Posterior vena cava (tissue), 2 donors: ENCODE measurements around the gene CSTF2T. TPM values are rescaled to one million over a fixed set of nuclear protein-coding genes. Genes with fewer than 3 reads are reported as not detected.

Source experiments
- DNase-seq: peaks from one replicate; pipeline ENCODE4 v3.0.0-alpha.2; 2020; ENCODE audit warnings: low spot score
- intact Hi-C, 2 donors: fragments of 100-400 bp; cut with DNase I; formaldehyde crosslinking; loops; one replicate each; pipeline versions ENCODE4 v1.14.1 to v1.14.2; 2022 to 2023
- total RNA-seq, 2 donors: library from RNA; stranded (reverse); fragmentation: NEBNext Ultra II Directional; extraction: Animal tissue kit (Norgen Biotek cat#: 25700); gene quantifications; one replicate each; pipeline ENCODE4 v1.2.1, GENCODE V29; 2021
- donor health status: DM: yes; HTN: yes; CAD: no.
- donor health status: DM: yes; HTN: yes; CAD: no.

The CSTF2T gene
- total RNA-seq, 2 donors from 2014 or later, result 17.2 to 21.1 TPM

DNA sequence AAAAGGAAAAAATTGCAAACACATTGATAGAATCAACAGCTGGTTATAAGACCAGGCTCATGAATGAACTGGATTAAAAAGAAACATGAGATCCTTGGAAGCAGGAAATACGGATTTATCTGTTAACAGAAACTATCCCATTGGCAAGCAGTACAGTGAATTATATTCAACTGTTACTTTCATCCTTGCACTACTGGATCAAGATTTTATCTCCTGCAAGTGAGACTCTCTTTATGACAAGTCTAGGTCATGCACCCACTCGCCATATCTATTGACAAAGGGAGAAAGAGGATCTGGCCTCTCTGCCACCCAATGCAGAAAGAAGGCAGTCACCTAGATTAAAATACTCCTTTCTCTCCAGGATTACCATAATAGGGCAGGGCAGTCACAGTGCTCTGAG lies 41.4 kb downstream of the CSTF2T start:
- no peak for DNase-seq
- intact Hi-C loops, result no loop called here

DNA sequence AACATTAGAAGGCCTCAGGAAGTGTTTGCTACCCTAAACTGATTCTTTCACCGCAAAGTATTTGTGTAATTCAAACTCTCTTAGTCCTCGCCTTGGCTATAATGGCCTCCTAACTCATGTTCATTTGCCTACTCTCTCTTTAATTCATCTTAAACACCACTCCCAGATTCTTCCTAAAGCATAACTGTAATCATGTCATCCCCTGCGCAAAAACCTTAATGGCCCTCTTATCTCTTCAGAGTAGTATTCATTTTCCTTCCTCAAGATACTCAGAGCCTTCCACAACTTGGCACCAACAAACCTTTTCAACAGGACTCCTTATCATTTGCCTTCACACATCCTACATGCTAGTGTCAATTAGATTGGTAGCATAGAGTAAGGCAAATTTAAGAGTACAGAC lies 42.9 kb downstream of the CSTF2T start:
- DNase-seq, result no peak
- intact Hi-C loops, result no loop called here

DNA sequence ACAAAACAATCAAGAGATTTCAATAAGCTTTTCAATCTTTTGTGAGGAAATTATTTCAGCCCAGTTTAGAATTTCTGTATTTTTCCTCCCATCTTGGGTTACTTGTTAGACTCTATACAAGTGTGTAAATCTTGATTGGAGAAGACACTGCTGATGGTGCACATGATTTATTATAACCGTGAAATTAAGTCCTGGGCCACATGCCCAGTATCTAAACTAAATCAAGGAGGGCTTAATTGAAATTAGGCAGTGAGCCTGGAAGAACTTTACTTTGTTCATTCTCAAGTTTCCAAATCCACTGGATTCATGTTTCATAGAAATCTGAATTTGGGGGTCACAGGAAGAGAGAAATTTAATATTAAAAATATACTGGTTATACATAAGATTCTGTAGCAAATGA lies 44.5 kb downstream of the CSTF2T start:
- intact Hi-C loops, result no loop called here
- DNase-seq, result no peak

DNA sequence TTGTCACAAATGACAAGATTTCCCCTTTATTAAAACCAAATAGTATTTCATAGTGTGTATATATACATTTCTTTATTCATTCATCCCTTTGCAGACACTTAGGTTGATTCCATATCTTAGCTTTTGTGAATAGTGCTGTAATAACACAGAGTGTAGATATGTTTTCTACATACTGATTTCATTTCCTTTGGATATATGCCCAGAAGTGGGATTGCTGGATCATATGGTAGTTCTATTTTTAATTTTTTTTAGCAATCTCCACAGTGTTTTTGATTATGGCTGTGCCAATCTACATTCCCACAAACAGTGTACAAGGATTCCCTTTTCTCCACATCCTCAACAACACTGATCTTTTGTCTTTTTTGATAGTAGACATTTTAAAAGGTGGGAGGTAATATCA lies 46.4 kb downstream of the CSTF2T start:
- DNase-seq, result no peak
- intact Hi-C loops, result no loop called here

DNA sequence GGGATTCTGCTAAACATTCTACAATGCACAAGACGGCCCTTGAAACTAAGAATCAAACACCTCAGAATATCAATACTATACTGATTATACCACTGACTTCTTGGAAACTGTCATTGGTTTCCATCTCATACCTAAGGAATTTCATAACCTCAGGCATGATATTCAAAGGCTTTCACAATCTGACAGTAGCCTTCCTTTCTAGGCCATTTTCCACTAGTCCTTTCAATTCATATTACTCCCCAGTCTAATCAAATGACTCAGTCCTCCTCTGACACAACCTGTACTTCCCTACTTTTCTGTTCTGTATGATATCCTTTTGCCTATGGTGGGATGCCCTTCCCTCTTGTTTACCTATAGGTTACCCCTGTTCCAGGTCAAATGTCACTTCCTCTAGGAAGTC lies 48.3 kb downstream of the CSTF2T start:
- no peak for DNase-seq
- intact Hi-C loops, result no loop called here

DNA sequence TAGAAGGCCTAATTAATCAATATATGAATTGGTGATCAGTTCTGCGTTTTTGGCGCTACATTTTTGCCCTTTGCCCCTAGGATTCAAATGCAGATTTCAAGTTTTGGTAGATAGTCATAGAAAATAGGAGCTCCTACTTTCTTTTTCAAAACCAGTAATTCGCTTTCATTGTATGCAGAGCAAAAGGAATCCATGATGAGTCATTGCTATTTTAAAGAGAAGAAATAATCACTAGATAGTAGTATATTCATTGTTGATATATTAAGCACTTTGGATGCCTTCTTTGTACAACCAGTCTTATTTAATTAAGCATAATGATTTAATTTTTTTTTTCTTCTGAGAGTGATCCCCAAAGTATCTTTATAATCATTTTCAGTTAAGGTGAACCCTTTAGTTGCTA lies 50.3 kb downstream of the CSTF2T start:
- intact Hi-C loops, result loop anchor here in 1 of 2 donors (1.0 kb wide), 1 partner anchor 30 kb away; no protein-coding TSS in a partner anchor
- DNase-seq, result no peak
